Neutrophil (primary cell): ENCODE data around the gene MDH1B.
"Not testable (repeated sequence)": the region's sequence is repeated elsewhere in the genome, so short reads cannot be mapped to it uniquely, and the experiment has no call there.

ENCODE experiments used
- H3K27ac ChIP-seq: fragments of 200-600 bp; sonication (generic); 2 replicates; pipeline ENCODE4 v1.5.1; 2016; ENCODE audit warnings: mild to moderate bottlenecking, moderate library complexity
- H3K27me3 ChIP-seq: fragments of 200-600 bp; sonication (generic); 2 replicates; pipeline ENCODE4 v1.6.0; 2016; ENCODE audit warnings: mild to moderate bottlenecking
- H3K36me3 ChIP-seq: fragments of 200-600 bp; sonication (generic); 2 replicates; pipeline ENCODE4 v1.5.1; 2017
- H3K4me1 ChIP-seq, 2 experiments: fragments of 200-600 bp in 1 of 2; sonication (generic) in 1 of 2; 1 replicate in 1 of 2; 2 replicates in 1 of 2; pipeline versions ENCODE4 v1.5.1 to v1.6.1; 2013 to 2016; ENCODE audit warnings: low read depth in 1 of 2, low read length in 1 of 2, mild to moderate bottlenecking in 1 of 2, moderate library complexity in 1 of 2; ENCODE audit not compliant: control insufficient read depth in 1 of 2, insufficient read depth in 1 of 2
- H3K4me3 ChIP-seq, 2 experiments: fragments of 200-600 bp in 1 of 2; sonication (generic) in 1 of 2; 1 replicate in 1 of 2; 2 replicates in 1 of 2; pipeline ENCODE4 v1.5.1; 2013 to 2016; ENCODE audit warnings: low read depth in 1 of 2, low read length in 1 of 2, mild to moderate bottlenecking in 1 of 2, moderate library complexity in 1 of 2
- H3K9me3 ChIP-seq: fragments of 200-600 bp; sonication (generic); 2 replicates; pipeline ENCODE4 v1.5.1; 2016
- TF ChIP-seq, protein P1 (sequence below): fragments of 200-600 bp; sonication (generic); IDR thresholded peaks from 2 replicates; pipeline ENCODE4 v1.5.1; 2016; ENCODE audit warnings: antibody characterized with exemption

Gene MDH1B

DNA sequence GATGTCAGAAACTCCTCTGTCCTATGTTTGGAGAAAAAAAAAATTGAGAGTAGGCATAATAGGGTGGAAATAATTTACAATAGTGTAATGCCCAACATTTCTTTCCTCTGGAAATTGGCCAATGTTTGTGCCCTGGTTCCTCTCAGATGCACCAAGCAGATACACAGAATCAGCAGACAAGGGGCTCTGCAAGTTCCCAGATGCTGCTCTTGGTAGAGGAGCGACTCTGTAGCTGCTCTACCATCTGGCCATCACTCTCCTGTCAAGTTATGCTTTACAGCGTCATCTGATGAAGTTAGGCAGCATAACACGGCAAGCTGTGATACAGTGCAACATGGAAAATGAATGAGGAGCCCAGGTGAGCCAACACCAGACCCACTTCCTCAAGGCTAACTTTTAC is 48.5 kb downstream of the MDH1B start:
- no peaks in the 10 kb centered on the region for H3K27me3 ChIP-seq
- no peak overlapping the region for H3K4me3 ChIP-seq
- H3K36me3 ChIP-seq = no peaks in the 10 kb centered on the region
- H3K27ac ChIP-seq = no peak overlapping the region
- TF ChIP-seq, protein P1, sequence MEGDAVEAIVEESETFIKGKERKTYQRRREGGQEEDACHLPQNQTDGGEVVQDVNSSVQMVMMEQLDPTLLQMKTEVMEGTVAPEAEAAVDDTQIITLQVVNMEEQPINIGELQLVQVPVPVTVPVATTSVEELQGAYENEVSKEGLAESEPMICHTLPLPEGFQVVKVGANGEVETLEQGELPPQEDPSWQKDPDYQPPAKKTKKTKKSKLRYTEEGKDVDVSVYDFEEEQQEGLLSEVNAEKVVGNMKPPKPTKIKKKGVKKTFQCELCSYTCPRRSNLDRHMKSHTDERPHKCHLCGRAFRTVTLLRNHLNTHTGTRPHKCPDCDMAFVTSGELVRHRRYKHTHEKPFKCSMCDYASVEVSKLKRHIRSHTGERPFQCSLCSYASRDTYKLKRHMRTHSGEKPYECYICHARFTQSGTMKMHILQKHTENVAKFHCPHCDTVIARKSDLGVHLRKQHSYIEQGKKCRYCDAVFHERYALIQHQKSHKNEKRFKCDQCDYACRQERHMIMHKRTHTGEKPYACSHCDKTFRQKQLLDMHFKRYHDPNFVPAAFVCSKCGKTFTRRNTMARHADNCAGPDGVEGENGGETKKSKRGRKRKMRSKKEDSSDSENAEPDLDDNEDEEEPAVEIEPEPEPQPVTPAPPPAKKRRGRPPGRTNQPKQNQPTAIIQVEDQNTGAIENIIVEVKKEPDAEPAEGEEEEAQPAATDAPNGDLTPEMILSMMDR = no peak
- no peaks in the 10 kb centered on the region for H3K4me1 ChIP-seq
- H3K9me3 ChIP-seq = no peaks in the 10 kb centered on the region

- H3K27me3 ChIP-seq = not testable (repeated sequence)
These were observed 49.9 kb downstream of the MDH1B start for GRCh38 chr2:206715183-206715582.

DNA sequence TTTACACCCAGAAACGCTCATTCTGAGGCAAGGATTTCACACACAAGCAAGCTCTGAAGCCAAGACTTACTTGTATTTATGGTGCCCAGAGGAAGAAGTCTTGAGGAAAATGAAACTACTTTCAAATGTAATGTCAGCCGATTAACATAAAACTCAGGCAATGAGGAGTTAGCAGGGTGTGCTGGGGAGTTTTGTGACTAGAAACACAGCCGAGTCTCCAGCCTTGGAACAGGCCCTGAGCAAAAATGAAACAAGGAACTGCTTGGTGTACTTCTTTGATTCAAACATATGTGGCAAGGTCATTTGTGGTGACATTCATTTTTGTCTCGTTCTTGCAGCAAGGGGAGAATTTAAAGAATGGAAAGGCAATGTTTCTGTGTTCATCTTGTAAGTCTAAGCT is 51.4 kb downstream of the MDH1B start:
- no peak overlapping the region for H3K4me3 ChIP-seq
- no peaks in the 10 kb centered on the region for H3K4me1 ChIP-seq
- no peaks in the 10 kb centered on the region for H3K27me3 ChIP-seq
- TF ChIP-seq, protein P1 = no peak
- H3K9me3 ChIP-seq = no peaks in the 10 kb centered on the region
- no peak overlapping the region for H3K27ac ChIP-seq
- H3K36me3 ChIP-seq = no peaks in the 10 kb centered on the region

More at GRCh38 chr2:206715183-206715582, 49.9 kb downstream of the MDH1B start:
- H3K4me1 ChIP-seq, H3K4me3 ChIP-seq, H3K27ac ChIP-seq, H3K9me3 ChIP-seq, H3K36me3 ChIP-seq: not testable (repeated sequence)

DNA sequence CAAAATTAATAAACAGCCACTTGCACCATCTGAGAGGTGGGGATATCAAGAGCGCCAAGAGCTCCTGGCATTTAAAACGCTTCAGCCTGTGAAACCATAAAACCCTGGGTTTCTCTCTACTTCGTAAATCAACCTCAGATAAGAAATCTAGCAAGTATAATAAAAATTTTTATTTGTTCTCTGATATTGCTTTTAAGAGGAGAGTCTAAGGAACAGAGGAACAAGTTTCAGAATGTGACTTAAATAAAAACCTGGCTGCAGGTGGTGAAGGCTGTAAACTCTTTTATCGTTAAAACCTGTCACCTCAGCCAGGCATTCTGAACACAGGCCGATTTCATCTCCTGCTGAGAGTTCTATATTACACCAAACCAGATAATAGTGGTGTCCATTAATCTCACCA is 56.8 kb downstream of the MDH1B start:
- TF ChIP-seq, protein P1 = no peak
- no peaks in the 10 kb centered on the region for H3K9me3 ChIP-seq
- no peak overlapping the region for H3K4me3 ChIP-seq
- H3K4me1 ChIP-seq = no peaks in the 10 kb centered on the region
- no peak overlapping the region for H3K27ac ChIP-seq
- H3K36me3 ChIP-seq = no peaks in the 10 kb centered on the region
- H3K27me3 ChIP-seq = peaks cover 7% of the 10 kb centered on the region

GRCh38 chr2:206707164-206707701 is 57.9 kb downstream of the MDH1B start:
- TF ChIP-seq, protein P1 = no peak
- Histone ChIP-seq H3K4me1 (no peaks in the 10 kb centered on the region), H3K36me3 (no peaks in the 10 kb centered on the region), H3K27ac (no peak overlapping the region), H3K4me3 (no peak overlapping the region), H3K9me3 (no peaks in the 10 kb centered on the region), H3K27me3 (peaks cover 7% of the 10 kb centered on the region)

DNA sequence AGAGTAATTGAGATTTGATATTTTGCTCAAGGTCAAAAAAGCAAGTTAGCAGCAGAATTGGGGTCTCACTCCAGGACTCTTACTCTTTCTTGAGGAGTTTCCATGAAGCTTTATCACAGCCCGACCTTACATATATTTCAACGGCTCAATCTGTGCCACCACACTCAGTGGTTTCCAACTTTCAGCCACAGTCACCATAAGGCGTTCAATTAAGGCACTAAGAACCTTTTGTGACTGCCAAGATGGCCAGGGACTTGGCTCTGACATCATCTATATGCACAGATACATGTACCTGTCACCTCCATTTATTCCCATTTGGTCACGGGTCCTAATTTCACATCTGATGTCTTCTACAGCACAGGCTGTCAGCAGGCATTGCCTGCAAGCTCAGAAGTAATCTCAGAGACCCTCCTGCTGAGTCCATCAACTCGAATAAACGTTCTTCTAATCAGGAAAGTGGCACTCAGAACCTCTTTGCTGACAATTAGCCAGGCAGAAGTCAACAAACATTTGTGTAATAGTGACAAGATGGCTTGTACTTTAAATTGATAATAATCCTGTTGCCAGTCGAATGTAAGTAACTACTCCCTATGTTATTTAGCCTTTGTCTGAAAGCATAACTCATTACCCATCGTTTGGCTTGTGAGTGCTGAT is 63.0 kb downstream of the MDH1B start:
- no peaks in the 10 kb centered on the region for H3K9me3 ChIP-seq
- no peaks in the 10 kb centered on the region for H3K27me3 ChIP-seq
- no peak overlapping the region for H3K4me3 ChIP-seq
- peaks cover 5 to 9% of the 10 kb centered on the region in 2 experiments for H3K4me1 ChIP-seq
- no peak overlapping the region for H3K27ac ChIP-seq
- no peaks in the 10 kb centered on the region for H3K36me3 ChIP-seq
- TF ChIP-seq, protein P1 = no peak
